CD4-positive, alpha-beta T cell treated with Interleukin-15 for 4 hours (primary cell): Measurements from ENCODE around the gene GNA14.
"Not testable (repeated sequence)": the region's sequence is repeated elsewhere in the genome, so short reads cannot be mapped to it uniquely, and the experiment has no call there.

Source experiments
- DNase-seq: peaks from one replicate; pipeline ENCODE4 v3.0.0-alpha.2; 2020; ENCODE audit warnings: low spot score

GNA14 gene

GRCh38 chr9:77588271-77588937 is 59.7 kb downstream of the GNA14 start:
- DNase-seq = no peak

- DNase-seq = no peak
Measured at GRCh38 chr9:77587851-77588250, 60.3 kb downstream of the GNA14 start.

GRCh38 chr9:77587042-77587441 is 61.1 kb downstream of the GNA14 start:
- DNase-seq = no peak

- no peak for DNase-seq
Measured at GRCh38 chr9:77586591-77586990, 61.5 kb downstream of the GNA14 start.

GRCh38 chr9:77585335-77585786 is 62.8 kb downstream of the GNA14 start:
- no peak for DNase-seq

- DNase-seq = not testable (repeated sequence)
Measured at GRCh38 chr9:77584927-77585326, 63.2 kb downstream of the GNA14 start.

- no peak for DNase-seq
Measured at GRCh38 chr9:77582961-77583576, 65.1 kb downstream of the GNA14 start.

- DNase-seq = no peak
Measured at GRCh38 chr9:77582525-77582924, 65.6 kb downstream of the GNA14 start.

- DNase-seq = no peak
Measured at GRCh38 chr9:77575785-77576184, 72.3 kb downstream of the GNA14 start.

GRCh38 chr9:77569335-77569734 is 78.8 kb downstream of the GNA14 start:
- no peak for DNase-seq

GRCh38 chr9:77563174-77563573 is 84.9 kb downstream of the GNA14 start:
- DNase-seq = no peak

- no peak for DNase-seq
Measured at GRCh38 chr9:77562019-77562748, 85.9 kb downstream of the GNA14 start.

- DNase-seq = no peak
Measured at GRCh38 chr9:77561331-77562018, 86.6 kb downstream of the GNA14 start.

GRCh38 chr9:77556396-77556795 is 91.7 kb downstream of the GNA14 start:
- DNase-seq = no peak

GRCh38 chr9:77554586-77555105 is 93.5 kb downstream of the GNA14 start:
- DNase-seq = no peak

GRCh38 chr9:77547106-77547730 is 100.9 kb downstream of the GNA14 start:
- DNase-seq = no peak

- no peak for DNase-seq
Measured at GRCh38 chr9:77546376-77546950, 101.7 kb downstream of the GNA14 start.

GRCh38 chr9:77544546-77544945 is 103.6 kb downstream of the GNA14 start:
- DNase-seq = no peak

- DNase-seq = no peak
Measured at GRCh38 chr9:77543131-77543822, 104.8 kb downstream of the GNA14 start.

- no peak for DNase-seq
Measured at GRCh38 chr9:77541600-77541999, 106.5 kb downstream of the GNA14 start.

GRCh38 chr9:77541055-77541454 is 107.1 kb downstream of the GNA14 start:
- DNase-seq = no peak
